ENCODE data around the gene CHAF1B. TPM values are rescaled to one million over a fixed set of nuclear protein-coding genes. Genes with fewer than 3 reads are reported as not detected.
"Not testable (repeated sequence)": the region's sequence is repeated elsewhere in the genome, so short reads cannot be mapped to it uniquely, and the experiment has no call there.

The CHAF1B gene
- total RNA-seq, 1 donor from 2014 or later, result 0.67 TPM

DNA sequence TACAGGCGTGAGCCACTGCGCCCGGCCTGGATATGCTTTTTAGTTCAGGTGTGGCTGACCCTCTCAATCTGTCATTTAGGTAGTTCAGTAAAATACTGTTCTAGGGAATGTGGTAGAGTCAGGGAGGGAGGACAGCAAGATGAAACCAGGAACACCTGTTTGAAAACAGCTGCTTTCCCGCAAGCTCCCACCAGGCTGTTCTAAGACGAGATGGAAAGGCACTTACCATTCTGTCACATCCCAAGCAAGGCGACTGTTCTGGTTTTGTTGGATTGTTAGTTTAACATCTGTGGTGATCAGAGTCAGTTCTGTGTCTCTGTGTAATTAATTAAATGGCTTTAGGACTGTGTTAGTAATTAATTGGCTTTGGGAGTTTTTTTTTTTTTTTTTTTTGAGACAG lies 2.9 kb downstream of the CHAF1B start:
- DNase-seq (ENCODE audit: low read depth), result peak; percentile 73

DNA sequence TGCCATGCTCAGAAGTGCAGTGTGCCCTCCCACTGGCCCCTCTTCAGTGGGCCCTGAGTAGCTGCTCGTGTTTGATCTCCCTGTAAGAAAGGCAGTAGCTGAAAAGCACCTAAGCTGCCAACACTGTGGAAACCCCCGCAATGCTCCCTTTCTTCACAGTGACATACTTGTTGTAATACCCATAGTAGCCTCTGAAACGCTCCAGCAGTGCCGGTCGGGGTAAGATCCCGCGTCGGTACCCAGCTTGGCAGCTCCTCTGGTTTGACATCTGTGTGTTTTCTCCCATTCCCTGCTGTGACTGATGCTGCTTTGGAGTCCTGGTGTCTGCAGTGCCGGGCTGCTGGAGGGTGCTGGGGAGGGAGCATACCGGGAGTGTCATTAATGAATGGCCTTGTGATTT lies 3.6 kb downstream of the CHAF1B start:
- DNase-seq (ENCODE audit: low read depth), result peak; percentile 23

DNA sequence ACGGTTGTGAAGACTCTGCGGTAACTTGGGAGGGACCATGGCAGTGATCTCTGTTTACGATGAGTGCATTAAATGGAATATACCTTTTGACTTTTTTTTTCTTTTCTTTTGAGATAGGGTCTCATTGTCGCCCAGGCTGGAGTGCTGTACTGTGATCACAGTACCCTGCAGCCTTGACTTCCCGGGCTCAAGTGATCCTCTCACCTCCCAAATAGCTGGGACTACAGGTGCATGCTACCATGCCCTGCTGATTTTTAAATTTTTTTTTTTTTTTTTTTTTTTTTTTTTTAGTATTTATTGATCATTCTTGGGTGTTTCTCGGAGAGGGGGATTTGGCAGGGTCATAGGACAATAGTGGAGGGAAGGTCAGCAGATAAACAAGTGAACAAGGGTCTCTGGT lies 6.5 kb downstream of the CHAF1B start:
- not testable (repeated sequence) for DNase-seq (ENCODE audit: low read depth)

DNA sequence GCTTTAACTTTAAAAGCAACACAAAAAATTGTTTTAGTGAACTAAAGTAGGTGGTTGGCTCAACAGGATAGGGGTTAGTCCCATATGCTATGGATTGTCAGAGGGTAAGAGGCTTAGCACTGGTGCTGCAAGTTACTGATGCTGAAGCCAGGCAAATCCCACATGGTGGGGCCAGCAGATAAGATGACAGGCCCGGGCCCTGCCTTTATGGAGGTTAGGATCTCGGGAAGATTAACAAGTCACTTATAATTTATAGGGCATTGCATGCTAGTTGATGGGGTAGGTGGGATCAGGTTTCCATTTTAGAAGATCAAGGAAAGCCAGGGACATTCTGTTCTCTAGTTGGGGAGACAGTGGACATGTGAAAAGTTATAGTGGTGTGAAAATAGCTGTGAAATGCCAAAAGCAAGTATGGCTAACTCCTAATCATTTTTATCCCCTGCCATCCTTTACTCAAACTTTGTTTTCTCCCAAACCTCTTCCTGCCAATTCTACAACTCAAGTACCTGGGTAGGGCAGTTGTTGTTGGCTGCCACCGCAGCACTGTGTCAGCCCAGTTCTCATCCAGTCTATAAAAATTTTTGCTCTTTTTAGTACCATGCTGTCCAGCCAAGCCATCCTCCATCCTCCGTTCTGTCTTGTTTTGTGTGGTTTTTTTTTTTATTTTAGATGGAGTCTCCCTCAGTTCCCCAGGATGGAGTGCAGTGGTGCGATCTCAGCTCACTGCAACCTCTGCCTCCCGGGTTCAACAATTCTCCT lies 10.3 kb downstream of the CHAF1B start:
- no peak for DNase-seq (ENCODE audit: low read depth)

DNA sequence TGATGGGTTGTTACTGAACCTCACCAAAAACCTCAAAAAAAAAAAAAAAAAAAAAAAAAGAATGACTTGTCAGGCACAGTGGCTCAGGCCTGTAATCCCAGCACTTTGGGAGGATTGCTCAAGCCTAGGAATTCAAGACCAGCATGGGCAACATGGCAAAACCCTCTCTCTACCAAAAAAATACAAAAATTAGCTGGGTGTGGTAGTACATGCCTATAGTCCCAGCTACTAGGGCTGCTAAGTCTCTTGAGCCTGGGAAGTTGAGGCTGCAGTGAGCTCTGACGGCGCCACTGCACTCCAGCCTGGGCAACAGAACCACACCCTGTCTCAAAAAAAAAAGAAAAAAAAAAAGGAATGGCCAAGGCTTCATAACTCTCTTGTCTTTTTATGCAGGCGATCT lies 11.1 kb downstream of the CHAF1B start:
- DNase-seq (ENCODE audit: low read depth), result no peak

DNA sequence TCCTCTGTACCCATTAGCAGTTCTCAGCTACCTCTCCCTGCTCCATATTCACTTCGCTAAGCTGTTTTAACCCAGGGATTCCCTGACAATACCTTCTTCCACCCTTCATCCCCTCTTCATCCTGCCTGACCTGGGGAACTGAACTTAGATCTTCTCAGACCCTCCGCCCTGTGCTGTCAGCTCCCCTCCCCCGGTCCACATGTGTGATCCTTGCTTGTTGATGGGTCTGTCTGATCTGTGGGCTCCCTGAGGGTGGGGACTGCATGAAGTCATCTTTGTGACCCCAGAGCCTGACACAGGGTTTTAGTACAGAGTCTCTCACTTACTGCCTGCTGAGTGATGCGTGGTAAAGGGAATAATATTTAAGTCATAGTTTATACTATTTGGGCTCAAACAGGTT lies 11.8 kb downstream of the CHAF1B start:
- no peak for DNase-seq (ENCODE audit: low read depth)

DNA sequence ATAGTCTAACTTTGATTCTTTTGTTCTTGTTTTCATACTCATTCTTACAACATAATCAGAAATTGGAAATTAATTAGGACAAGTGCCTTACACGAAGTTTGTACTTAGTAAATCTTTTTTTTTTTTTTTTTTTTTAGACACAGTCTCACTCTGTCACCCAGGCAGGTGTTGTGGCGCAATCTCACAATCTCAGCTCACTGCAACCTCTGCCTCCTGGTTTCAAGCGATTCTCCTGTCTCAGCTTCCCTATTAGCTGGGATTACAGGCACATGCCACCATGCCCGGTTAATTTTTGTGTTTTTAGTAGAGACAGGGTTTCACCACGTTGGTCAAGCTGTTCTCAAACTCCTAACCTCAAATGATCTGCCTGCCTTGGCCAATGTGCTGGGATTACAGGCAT lies 12.4 kb downstream of the CHAF1B start:
- no peak for DNase-seq (ENCODE audit: low read depth)

DNA sequence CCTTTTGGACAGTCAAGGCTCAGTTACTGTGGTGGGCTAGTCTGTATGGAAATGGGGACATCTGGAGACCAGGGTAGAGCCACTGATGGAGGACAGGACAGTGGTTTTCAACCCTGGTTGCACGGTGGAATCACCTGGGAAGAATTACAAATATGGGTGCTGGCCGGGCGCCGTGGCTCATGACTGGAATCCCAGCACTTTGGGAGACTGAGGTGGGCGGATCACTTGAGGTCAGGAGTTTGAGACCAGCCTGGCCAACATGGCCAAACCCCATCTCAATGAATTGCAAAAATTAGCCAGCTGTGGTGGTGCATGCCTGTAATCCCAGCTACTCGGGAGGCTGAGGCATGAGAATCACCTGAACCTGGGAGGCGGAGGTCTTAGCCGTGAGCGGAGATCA lies 14.5 kb downstream of the CHAF1B start:
- DNase-seq (ENCODE audit: low read depth), result not testable (repeated sequence)

DNA sequence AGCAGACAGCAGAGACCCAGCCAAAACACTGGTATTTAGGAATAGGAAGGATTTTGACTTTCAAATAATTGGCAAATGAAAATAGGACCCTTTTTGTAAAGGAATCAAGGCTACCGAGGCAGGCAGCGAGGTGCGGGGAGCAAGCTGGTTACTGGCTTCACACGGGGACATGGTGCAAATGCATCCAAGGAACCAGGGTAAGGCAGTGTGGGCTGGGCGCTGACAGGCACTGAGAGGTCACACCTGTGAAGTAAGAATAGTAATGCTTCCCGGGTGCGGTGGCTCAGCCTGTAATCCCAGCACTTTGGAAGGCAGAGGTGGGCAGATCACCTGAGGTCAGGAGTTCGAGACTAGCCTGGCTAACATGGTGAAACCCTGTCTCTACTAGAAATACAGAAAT lies 15.5 kb downstream of the CHAF1B start:
- DNase-seq (ENCODE audit: low read depth), result no peak

DNA sequence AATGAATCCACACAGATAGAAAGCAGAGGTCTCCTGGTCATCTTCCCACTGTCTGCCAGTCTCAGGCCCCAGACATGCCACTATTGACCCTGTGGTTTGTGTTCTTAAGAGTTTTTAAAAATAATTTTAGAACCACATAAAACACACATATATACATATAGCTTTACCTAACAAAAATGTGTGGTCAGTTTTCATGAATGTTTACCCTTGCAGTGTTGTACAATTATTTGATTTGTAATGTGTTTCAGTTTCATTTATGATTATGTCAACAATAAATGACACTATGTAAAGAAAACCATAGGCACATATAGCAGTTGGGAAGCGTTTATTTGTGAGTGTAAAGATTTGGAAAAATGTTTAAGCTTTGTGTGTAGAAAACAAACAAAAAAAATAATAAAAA lies 17.1 kb downstream of the CHAF1B start:
- DNase-seq (ENCODE audit: low read depth), result no peak

DNA sequence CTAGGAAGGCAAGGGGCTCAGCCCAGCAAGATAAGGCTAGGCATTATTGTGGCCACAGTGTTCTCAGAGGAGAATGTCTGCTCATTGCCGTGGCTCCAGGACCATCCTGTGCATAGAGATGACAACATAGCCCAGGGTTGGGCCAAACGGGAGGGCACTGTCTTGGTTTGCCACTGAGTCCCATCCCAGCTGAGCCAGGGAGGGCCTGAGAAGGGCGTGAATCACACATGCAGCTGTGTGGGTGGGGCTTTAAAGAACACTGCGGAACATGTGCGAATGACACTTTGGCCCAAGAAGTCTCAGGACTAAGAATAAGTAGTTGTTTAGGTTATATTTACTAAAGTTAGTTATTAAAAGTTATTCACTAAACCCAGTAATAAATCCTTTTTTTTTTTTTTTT lies 18.5 kb downstream of the CHAF1B start:
- DNase-seq (ENCODE audit: low read depth), result peak; percentile 73

DNA sequence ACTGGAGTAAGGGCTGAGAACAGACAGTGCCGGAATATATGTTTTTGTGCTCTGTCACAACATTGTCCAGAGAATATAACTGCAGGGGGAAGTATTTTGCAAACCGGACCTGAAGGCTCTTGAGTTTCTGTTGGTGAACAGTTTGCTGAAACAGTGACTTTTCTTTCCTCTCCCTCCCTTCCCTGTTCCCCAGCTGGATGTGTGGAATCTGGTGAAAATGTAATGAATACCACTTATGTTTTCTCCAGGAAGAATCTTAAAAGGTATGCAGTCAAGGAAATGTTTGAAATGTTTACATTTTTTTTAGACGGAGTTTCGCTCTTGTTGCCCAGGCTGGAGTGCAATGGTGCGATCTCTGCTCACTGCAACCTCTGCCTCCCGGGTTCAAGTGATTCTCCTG lies 23.4 kb downstream of the CHAF1B start:
- no peak for DNase-seq (ENCODE audit: low read depth)

DNA sequence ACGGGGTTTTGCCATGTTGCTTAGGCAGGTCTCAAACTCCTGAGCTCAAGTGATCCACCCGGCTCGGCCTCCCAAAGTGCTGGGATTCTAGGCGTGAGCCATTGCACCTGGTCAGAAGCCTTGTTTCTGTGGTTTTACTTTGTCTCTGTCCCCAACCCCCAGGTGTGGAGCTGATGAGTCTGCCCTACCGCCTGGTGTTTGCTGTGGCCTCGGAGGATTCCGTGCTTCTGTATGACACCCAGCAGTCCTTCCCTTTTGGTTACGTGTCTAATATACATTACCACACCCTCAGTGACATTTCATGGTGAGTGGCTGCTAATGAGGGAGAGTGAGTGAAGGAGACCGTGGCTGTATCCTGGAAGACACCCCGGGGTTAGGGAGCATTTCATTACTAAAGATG lies 26.1 kb downstream of the CHAF1B start:
- DNase-seq (ENCODE audit: low read depth), result no peak

DNA sequence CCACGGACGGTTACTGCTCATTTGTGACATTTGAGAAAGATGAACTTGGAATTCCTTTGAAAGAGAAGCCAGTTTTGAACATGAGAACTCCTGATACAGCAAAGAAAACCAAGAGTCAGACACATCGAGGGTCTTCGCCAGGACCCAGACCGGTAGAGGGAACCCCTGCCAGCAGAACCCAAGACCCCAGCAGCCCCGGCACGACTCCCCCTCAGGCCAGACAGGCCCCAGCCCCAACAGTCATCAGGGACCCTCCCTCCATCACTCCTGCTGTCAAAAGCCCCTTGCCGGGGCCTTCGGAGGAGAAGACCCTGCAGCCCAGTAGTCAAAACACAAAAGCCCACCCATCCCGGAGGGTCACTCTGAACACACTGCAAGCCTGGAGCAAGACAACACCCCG lies 27.7 kb downstream of the CHAF1B start:
- no peak for DNase-seq (ENCODE audit: low read depth)

DNA sequence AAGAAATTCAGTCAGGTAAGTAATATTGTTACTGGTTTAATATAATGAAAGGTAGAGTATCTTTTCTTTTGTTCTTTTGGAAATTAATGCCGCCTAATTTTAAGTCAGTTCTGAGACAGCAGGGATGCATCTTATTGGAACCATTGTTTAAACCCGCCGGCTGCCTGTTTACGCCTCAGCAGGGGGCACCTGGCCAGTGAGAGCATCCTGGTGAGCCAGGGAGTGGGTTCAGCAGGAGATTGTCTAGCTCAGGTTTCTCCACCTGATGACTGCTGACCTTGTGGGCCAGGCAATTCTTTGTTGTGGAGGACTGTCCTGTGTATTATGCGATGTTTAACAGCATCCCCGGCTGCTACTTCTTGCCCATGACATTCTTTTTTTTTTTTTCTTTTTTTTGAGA lies 30.2 kb downstream of the CHAF1B start:
- no peak for DNase-seq (ENCODE audit: low read depth)

DNA sequence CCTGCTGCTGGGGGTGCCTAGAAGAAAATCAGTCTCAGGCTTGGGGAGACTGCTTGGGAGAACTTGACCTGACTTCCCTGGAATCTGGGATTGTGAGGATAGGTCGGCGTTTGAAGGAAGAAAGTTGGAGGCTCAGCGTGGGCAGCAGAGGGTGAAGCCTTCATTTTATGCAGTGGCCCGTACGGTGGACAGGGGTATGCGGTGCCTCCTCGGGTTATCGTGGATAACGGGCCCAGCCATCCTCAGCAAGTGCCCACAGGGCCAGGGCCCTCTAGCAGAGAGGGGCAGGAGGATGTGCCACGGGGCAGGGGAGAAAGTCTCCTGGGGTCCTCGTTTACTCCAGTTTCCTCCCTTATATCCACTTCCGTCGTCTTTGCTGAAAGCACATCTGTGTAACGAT lies 34.0 kb downstream of the CHAF1B start:
- DNase-seq (ENCODE audit: low read depth), result no peak

DNA sequence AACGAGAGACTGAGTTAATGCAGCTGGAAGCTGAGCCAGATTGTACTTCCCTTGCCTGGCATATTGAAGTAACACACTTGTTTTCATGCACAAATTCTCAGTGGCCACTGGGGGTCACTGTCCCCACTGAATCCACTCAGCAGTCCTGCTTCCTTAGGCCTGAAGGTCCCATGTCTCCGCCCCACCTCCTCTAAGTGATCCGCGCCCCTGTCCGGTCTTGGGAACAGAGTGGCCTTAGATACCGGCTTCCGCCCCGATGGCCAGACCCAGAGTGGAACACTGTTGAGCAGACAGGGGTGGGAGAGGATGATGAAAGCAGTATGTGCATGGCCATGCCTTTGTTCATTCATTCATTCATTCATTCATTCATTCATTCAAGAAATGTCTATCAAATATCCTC lies 34.8 kb downstream of the CHAF1B start:
- peak; percentile 91 for DNase-seq (ENCODE audit: low read depth)

DNA sequence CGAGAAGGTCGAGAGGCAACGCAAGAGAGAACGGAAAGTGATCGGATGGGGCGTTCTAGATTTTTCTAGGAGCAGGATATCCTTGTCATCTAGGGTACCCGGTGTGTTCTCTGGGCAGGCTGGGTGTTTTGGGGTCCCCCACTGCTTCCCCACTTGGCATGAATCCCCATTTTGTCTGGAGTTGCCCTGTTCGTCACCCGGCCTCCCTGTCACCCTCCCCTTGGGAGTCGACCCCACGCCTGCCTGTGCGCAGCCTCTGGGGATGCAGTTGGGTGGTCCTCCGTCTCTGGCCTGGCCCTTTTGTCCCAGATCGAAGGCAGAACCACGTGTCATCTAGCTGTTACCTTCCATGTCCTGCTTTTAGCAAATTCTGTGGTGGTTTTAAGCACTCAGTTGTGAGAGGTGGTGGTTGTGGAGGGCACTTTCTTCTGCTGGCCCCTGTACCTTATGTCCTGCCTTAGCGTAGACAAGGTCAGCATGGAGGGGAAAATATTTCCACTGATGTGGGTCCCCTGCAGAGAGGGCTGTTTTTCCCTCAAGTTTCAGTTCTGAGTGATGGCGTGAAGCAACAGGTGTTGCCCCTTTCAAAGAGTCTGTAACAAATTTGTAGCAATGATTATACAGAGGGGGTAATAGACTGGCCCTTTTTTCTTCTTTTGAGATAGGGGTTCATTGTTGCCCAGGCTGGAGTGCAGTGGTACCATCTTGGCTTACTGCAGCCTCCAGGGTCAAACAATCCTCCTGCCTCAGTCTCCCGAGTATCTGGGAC lies 35.6 kb downstream of the CHAF1B start:
- no peak for DNase-seq (ENCODE audit: low read depth)

DNA sequence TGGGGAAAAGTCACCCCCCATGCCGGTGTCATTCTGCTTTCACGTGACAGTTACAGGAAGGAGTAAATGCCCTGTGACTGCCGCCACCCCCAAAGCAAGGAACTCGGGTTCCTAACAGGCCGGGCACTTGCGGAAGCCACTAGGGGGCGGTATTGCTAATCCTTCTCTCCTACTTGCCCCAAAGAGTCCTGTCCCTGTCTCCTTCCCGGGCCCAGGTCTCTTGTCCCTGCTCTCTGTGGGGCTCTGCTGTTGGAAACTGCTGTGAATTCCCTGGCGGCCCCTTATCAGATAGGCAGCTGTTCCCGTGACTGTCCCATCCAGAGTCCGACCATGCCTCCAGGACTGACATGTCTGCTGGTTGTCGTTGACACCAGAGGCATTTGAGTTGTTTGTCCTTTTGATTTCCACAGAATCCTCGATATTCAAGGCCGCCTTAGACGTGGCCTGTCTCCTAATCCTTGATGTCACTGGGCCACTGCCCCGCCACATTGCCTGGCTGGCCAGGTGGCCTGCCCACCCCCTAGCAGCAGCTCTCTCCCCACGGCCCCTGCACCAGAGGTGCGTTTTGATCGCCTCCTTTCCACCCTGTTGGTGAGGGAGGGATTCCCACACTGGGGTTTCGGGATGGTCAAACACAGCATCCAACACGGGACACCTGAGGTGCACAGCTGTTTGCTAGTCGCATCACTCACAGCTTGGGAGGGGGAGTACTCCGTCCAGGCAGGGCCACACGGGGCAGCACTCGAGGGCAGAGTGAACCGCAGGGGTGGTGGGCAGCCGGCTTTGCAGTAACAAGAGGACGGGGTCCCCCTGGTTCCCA lies 37.3 kb downstream of the CHAF1B start:
- DNase-seq (ENCODE audit: low read depth), result peak; percentile 72

DNA sequence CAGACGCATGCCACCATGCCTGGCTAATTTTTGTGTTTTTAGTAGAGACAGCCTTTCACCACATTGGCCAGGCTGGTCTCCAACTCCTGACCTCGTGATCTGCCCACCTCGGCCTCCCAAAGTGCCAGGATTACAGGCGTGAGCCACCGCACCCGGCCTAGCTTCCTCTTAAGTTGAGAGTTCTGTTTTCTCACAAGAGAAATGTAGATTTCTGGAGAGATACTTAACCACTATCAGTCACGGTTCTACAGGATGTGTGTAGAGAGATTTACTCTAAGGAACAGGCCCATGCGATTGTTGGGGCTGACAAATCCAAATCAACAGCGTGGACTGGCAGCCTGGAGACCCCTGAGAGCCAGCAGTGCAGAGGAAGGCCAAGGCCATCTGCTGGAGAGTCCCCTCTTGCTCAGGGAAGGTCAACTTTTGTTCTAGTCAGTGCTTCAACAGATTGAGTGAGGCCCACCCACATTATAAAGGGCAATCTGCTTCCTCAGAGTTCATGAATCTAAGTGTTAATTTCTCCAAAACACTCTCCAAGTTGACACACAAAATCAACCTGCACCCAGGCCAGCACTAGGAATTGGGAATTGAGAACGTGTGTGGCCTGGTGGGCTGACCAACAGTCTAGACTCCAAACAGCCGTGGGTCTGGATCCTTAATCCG lies 38.7 kb downstream of the CHAF1B start:
- DNase-seq (ENCODE audit: low read depth), result no peak

DNA sequence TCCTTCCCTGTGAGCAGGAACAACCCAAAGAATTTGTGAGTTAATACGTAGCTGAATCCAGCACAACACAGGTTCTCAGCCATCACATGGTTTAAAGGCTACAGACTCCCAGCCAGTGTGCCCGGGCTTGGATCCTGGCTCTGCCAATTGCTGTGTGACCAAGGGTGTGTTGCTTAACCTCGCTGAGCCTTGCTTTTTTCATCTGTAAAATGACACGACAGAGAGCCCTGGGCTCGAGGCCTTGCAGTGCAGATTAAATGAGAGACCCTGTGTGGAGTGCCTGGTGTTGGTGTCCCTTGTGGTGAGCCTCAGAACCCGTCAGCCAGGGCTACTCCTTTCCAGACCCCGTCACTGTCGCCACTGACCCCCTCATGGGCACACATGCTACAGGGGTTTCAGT lies 39.4 kb downstream of the CHAF1B start:
- no peak for DNase-seq (ENCODE audit: low read depth)

DNA sequence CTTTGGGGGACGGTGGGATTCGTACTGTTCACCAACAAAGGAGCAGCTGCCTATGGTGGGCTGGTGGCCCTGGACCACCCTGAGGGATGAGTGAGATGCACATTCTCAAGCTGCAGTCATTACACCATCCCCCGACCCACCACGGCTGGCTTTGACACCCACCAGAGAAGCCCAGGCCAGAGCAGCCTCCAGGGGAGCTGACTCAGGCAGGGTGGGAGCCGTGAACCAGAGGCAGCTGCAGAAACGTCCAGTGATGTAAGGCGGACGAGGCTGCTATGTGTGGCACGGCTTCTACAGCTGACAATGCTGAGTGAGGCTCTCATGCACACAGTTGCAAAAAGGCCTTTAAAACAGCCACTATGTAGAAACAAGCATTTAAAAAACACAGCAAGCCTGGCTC lies 40.1 kb downstream of the CHAF1B start:
- peak; percentile 78 for DNase-seq (ENCODE audit: low read depth)

Measured in myocyte (in vitro differentiated cells).